Measurements from ENCODE around the gene CCL26.
"Not testable (repeated sequence)": the region's sequence is repeated elsewhere in the genome, so short reads cannot be mapped to it uniquely, and the experiment has no call there.

CCL26 gene

DNA sequence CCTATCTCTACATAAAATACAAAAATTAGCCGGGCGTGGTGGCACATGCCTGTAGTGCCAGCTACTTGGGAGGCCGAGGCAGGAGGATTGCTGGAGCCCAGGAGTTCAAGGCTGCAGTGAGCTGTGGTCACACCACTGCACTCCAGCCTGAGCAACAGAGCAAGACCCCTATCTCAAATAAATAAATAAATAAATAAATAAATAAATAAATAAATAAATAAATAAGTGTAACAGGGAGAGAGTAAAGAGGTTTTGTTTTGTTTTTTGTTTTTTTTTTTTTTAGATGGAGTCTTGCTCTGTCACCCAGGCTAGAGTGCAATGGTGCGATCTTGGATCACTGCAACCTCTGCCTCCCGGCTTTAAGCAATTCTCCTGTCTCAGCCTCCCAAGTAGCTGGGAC lies 20.6 kb upstream of the CCL26 start:
- not testable (repeated sequence) for DNase-seq (ENCODE audit: low read depth)

DNA sequence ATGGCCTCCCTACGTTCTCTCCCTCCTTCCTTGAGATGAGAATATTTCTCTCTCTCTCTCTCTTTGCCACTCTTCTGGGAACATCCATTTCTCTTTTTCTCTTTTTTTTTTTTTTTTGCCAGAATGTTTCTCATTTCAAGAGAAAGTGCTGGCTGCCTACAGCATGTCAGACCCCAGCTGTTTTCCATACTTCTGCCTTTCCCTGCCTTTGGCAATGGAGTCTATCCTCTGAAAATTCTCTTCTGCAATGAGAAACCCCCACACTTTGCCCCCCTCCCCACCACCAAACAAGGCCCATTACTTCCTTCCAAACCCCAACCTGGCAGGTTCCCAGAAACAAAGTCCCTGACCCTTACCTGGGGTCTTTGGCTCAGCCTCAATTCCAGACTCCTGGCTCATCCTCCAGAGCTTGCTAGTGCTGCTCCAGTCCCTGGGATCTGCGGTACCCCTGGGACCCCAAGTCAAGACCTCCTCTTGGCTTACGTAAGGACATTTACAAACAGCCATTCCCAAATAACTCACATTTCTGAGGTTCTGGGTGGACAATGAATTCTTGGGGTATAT lies 17.4 kb upstream of the CCL26 start:
- DNase-seq (ENCODE audit: low read depth), result no peak

DNA sequence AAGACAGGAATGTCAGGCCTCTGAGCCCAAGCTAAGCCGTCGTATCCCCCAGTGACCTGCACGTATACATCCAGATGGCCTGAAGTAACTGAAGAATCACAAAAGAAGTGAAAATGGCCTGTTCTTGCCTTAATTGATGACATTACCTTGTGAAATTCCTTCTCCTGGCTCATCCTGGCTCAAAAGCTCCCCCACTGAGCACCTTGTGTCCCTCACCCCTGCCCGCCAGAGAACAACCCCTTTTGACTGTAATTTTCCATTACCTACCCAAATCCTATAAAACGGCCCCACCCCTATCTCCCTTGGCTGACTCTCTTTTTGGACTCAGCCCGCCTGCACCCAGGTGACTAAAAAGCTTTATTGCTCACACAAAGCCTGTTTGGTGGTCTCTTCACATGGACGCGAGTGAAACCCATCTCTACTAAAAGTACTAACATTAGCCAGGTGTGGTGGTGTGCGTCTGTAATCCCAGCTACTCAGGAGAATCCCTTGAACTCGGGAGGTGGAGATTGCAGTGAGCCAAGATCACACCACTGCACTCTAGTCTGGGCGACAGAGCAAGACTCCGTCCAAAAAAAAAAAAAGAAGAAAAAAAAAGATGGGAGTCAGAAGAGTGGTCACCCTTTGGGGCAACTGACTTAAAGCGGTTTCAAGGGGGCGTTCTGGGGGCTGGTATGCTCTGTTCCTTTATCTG lies 16.3 kb upstream of the CCL26 start:
- not testable (repeated sequence) for DNase-seq (ENCODE audit: low read depth)

DNA sequence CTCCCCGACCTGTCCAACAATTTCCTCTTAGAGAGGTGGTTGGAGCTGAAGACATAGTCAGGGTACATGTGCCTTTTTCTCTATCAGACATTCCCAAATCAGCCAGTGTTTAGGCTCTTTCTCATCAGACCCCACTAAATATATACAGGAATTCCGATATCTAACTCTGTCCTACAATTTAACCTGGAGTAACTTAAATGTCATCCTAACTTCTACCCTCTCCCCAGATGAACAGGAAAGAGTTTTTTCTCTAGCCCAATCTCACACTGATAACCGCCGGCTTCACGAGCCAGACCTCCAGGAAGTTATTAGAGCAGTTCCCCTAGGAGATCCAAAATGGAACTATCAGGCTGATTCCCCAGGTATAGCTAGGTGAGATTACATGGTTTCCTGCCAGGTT lies 11.0 kb upstream of the CCL26 start:
- DNase-seq (ENCODE audit: low read depth), result not testable (repeated sequence)

DNA sequence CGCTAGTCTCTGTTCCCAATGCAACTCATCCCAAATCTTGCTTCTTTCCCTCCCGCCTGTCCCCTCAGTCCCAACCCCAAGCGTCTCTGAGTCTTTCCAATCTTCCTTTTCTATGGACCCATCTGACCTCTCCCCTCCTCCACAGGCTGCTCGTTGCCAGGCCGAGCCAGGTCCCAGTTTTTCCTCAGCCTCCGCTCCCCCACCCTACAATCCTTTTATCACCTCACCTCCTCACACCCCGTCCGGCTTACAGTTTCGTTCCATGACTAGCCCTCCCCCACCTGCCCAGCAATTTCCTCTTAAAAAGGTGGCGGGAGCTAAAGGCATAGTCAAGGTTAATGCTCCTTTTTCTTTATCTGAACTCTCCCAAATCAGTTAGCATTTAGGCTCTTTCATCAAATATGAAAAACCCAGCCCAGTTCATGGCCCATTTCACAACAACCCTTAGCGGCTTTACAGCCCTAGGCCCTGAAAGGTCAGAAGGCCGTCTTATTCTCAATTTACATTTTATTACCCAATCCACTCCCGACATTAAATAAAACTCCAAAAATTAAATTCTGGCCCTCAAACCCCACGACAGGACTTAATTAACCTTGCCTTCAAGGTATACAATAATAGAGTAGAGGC lies 8.7 kb upstream of the CCL26 start:
- DNase-seq (ENCODE audit: low read depth), result not testable (repeated sequence)

DNA sequence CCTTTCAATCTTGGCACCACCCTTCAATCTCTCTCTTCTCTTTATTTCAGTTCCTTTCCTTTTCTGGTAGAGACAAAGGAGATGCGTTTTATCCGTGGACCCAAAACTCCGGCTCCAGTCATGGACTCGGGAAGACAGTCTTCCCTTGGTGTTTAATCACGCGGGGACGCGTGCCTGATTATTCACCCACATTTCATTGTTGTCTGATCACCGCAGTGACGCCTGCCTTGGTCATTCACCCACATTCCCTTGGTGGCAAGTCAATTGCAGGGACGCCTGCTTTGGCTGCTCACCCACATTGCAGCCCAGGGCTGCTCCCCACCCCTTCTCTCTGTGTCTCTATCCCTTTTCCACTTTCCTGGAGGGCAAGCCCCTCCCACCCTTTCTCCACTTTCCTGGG lies 7.5 kb upstream of the CCL26 start:
- not testable (repeated sequence) for DNase-seq (ENCODE audit: low read depth)

DNA sequence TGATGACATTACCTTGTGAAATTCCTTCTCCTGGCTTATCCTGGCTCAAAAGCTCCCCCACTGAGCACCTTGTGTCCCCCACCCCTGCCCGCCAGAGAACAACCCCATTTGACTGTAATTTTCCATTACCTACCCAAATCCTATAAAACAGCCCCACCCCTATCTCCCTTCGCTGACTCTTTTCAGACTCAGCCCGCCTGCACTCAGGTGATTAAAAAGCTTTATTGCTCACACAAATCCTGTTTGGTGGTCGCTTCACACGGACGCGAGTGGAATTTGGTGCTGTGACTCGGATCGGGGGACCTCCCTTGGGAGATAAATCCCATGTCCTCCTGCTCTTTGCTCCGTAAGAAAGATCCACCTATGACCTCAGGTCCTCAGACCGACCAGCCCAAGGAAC lies 7.0 kb upstream of the CCL26 start:
- not testable (repeated sequence) for DNase-seq (ENCODE audit: low read depth)

DNA sequence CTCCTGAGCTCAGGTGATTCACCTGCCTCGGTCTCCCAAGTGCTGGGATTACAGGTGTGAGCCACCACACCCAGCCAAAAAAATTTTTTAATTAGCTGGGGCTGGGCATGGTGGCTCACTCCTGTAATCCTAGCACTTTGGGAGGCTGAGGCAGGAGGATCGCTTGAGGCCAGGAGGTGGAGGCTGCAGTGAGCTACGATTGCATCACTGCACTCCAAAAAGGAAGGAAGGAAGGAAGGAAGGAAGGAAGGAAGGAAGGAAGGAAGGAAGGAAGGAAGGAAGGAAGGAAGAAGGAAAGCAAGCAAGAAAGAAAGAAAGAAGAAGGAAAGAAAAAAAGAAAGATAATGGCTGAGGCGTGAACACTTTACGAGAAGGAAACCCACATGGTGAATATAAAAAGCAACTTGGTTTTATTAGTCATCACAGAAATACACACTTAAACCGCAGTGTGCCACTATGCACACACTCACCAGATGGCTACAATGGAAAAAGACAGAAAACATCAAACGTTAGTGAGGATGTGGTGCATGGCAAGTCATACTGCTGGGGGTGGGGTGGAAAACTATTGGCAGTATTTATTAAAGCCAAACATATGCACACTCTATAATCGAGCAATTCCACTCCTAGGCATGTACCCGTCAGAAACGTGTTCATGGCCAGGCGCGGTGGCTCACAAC lies 4.4 kb upstream of the CCL26 start:
- peak; percentile 77 for DNase-seq (ENCODE audit: low read depth)

DNA sequence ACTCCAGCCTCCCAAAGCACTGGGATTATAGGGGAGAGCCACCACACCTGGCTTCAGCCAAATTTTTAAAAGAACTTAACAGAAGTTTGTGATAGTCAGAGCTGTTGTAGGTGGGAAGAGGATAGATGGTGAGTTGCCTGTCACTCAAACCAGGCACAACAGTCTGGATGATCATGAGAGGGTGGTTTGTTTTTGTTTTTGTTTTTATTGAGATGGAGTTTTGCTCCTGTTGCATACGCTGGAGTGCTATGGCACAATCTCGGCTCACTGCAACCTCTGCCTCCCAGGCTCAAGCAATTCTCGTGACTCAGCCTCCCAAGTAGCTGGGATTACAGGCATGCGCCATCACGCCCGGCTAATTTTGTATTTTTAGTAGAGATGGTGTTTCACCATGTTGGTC lies 1.9 kb upstream of the CCL26 start:
- not testable (repeated sequence) for DNase-seq (ENCODE audit: low read depth)

DNA sequence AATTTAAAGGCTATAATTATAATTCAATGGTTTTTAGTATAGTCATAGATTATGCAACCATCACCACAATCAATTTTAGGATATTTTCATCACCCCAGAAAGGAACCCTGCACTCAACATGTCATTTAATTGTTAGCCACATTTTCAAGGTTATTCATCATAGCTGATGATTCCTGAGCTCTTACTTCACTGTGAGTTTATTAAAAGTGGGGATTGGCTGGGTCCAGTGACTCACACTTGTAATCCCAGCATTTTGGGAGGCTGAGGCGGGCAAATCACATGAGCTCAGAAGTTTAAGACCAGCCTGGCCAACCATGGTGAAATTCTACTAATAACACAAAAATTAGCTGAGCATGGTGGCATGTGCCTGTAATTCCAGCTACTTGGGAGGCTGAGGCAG lies 787 bp downstream of the CCL26 start:
- DNase-seq (ENCODE audit: low read depth), result peak; percentile 23

DNA sequence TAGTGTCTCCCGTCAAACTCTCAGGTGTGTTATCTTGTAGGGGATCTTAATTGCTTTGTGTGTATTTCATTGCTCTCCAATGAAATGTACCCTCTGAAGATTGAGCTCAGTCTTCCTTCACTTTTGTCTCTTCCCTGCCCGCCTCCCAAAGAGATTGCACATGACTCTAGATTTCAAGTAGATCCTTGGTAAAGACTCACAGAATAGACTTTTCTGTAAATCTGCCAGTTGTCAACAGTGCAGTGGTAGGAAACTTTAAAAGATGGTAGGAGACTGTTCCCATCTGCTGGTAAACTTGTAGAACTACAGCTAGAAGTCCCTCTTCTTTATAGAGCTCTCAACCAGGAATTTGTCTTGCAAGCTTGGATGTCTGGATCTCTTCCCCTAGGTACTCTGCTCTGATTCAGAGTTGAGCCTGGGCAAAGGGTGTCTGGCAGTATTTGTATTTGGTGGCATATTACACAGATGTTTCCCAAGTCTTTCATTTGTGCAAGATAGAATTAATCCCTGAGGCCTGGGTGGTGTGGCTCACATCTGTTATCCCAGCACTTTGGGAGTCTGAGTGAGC lies 9.6 kb downstream of the CCL26 start:
- no peak for DNase-seq (ENCODE audit: low read depth)

DNA sequence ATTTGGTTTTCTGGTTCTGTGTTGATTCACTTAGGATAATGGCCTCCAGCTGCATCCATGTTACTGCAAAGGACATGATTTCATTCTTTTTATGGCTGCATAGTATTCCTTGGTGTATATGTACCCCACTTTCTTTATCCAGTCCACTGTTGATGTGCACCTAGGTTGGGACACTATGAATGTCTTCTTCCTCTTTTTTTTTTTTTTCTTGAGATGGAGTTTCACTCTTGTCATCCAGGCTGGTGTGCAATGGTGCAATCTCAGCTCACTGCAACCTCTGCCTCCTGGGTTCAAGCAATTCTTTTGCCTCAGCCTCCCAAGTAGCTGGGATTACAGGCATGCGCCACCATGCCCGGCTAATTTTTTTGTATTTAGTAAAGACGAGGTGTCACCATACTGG lies 10.2 kb downstream of the CCL26 start:
- not testable (repeated sequence) for DNase-seq (ENCODE audit: low read depth)

DNA sequence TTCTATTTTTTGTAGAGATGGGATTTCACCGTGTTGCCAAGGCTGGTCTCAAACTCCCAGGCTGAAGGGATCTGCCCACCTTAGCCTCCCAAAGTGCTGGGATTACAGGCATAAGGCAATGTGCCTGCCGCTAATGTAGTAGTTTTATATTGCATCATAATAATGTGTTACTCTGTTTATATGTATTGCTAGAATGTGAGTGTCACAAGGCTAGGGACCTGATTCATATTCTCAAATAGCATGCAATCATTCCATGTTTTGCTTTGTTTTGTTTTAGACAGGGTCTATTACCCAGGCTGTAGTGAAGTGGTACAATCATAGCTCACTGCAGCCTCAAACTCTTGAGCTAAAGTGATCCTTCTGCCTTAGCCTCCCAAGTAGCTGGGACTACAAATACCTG lies 13.5 kb downstream of the CCL26 start:
- DNase-seq (ENCODE audit: low read depth), result no peak

DNA sequence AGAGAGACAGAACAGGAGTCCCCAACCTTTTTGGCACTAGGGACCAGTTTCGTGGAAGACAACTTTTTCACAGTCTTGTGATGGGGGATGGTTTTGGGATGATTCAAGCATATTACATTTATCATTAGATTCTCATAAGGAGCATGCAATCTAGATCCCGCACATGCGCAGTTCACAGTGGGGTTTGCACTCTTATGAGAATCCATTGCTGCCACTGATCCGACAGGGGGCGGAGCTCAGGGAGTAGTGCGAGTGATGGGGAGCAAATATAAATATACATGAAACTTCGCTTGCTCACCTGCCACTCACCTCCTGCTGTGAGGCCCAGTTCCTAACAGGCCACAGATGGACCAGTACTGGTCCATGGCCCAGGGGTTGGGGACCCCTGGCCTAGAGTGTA lies 14.2 kb downstream of the CCL26 start:
- no peak for DNase-seq (ENCODE audit: low read depth)

DNA sequence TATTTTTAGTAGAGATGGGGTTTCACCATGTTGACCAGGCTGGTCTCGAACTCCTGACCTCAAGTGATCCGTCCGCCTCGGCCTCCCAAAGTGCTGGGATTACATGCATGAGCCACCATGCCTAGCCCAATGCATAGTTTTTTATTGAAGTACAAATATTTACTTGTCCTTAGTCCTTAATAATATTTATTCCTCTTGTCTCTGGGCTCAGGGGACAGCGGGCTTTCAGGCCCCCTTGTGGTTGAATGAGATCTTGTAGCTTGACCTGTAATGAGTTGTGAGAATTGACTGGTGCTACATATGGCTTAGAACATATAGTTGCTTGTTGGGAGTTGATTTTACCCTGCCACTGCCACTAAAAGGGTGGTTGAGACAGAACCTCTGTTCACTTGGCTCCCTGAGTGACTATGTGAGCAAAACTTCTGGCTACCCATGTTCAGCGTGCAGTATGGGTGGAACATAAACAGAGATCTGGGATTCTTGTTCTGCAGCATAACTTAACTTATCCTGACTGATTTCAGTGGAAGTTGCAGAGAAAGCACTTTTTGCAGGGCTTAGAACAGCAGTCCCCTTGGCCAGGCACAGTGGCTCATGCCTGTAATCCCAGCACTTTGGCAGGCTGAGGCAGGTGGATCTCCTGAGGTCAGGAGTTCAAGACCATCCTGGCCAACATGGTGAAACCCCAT lies 14.9 kb downstream of the CCL26 start:
- no peak for DNase-seq (ENCODE audit: low read depth)

DNA sequence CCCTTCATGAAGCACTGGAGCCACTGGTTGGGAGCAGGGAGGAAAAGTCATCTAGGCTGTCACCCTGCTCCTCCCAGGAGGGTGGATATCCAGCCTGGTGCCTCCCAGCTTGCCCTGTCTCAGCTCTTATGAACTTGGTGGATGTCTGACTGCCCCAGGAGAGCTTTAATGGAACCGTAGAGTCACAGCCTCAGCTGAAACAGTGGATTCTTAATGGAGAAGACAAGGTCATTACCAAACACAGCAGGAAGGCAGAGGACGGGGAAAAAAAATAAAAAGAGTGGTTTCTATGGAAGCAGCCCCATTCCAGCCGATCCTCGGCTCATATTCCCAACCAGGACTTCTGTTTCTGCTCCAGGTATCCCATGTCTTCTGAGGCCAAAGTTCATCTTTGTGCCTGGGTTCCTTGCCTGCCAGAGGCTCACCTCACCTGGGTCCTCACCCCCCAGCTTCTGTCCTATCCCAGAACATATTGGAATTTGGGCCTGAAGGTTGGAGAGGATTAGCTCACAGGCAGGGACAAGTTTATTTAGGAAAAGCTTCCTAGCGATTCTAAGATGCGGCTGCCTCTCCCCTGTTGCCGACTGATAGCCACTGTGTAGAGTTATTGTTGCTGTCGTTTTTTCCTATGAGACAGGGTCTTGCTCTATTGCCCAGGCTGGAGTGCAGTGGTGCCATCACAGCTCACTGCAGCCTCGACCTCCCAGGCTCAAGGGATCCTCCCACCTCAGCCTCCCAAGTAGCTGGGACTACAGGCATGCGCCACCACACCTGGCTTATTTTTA lies 15.6 kb downstream of the CCL26 start:
- no peak for DNase-seq (ENCODE audit: low read depth)

DNA sequence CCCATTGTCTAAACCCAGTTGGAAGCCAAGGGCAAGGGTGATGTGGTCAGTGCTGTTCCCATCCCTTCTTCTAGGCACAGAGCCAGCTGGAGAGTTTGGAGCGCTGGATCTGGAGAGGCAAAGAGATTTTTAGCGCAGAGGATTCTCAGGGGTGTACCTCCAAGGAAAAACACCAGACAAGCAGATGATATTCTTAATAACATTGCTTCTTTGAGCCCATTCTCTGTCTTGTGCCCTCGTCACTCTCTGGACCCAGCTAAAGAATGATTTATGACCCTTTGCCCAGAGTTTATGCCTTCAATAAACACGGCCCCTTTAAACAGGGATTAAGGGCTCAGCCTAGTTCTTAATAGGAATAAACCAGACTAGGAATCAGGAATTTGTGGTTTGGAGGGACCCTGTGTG lies 28.6 kb downstream of the CCL26 start:
- DNase-seq (ENCODE audit: low read depth), result no peak

DNA sequence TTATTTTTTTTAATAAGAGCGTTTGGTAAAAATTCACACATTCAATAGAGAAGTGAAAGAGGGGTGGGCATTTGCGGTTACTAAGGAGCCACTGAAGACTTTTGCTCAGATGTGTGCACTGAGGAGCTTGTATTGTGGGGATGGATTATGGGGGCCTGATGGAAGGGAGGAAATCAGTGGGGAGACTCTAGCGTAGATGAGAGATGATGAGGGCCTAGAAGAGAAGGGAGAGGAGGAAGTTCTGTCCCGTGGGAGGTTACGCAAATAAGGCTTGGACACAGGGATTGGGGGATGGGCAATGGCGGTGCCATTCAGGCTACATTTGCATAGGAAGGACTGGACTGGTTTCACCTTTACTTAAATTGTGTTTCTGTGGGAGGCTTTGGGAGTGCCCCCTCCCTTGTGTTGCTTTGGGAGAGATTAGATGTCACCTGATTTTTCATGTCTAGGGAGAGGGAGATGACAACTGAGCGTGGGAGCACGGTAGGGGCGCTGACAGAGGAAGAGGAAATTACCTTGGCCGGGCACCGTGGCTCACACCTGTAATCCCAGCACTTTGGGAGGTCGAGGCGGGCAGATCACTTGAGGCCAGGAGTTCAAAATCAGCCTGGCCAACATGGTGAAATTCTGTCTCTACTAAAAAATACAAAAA lies 31.0 kb downstream of the CCL26 start:
- DNase-seq (ENCODE audit: low read depth), result no peak

DNA sequence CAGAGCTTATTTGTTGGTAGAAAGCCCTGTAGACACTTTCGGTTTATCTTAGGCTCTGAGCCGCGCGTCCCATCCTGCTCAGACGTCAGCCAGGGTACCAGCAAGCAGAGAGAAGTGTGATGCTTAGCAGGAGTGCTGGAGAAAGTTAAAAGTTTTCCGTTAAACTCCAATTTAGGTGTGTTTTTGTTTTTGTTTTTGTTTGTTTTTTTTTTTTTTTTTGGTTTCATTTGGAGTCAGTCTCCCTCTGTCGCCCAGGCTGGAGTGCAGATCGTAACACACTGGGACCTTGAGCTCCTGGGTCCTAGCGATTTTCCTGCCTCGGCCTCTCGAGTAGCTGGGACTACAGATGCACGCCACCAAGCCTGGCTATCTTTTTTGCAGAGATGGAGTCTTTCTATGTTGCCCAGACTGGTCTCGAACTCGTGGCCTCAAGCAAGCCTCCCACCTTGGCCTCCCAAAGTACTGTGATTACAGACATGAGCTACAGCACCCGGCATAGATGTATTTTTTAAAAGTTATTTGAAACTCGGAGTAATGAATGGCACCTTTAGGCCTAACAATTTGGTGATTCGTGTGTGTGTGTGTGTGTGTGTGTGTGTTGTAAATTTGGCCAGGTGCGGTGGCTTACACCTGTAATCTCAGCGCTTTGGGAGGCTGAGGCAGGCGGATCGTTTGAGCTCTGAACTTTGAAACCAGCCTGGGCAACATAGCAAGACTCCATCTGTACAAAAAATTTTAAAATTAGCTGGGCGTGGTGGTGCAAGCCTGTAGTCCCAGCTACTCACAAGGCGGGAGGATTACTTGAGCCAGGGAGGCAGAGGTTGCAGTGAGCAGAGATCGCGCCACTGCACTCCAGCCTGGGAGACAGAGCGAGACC lies 32.0 kb downstream of the CCL26 start:
- no peak for DNase-seq (ENCODE audit: low read depth)

Measured in non-pigmented ciliary epithelial cell (primary cell).